HG02623 (cell line): ENCODE data around the gene MAML3.

ENCODE experiments used
- ATAC-seq: cut with Tn5 transposase; IDR thresholded peaks from one replicate; pipeline ENCODE4 v1.9.1; 2021; ENCODE audit warnings: moderate library complexity; ENCODE audit not compliant: unreplicated experiment

The MAML3 gene

GRCh38 chr4:140127422-140127821, 26.6 kb downstream of the MAML3 start:
- ATAC-seq, result no peak

- ATAC-seq, result no peak
Observed at GRCh38 chr4:140126261-140126660, 27.7 kb downstream of the MAML3 start.

- ATAC-seq, result no peak
Observed at GRCh38 chr4:140125374-140125773, 28.6 kb downstream of the MAML3 start.

- no peak for ATAC-seq
Observed at GRCh38 chr4:140123666-140124377, 30.2 kb downstream of the MAML3 start.

- no peak for ATAC-seq
Observed at GRCh38 chr4:140122891-140123290, 31.1 kb downstream of the MAML3 start.

GRCh38 chr4:140121646-140122045, 32.3 kb downstream of the MAML3 start:
- no peak for ATAC-seq

GRCh38 chr4:140118931-140119640, 34.9 kb downstream of the MAML3 start:
- no peak for ATAC-seq

- ATAC-seq, result no peak
Observed at GRCh38 chr4:140117947-140118346, 36.0 kb downstream of the MAML3 start.

GRCh38 chr4:140116442-140117104, 37.4 kb downstream of the MAML3 start:
- no peak for ATAC-seq

GRCh38 chr4:140115140-140115539, 38.8 kb downstream of the MAML3 start:
- ATAC-seq, result no peak

GRCh38 chr4:140113653-140114052, 40.3 kb downstream of the MAML3 start:
- ATAC-seq, result no peak

GRCh38 chr4:140112576-140112975, 41.4 kb downstream of the MAML3 start:
- ATAC-seq, result no peak

- no peak for ATAC-seq
Observed at GRCh38 chr4:140111256-140111655, 42.7 kb downstream of the MAML3 start.

GRCh38 chr4:140110542-140111215, 43.3 kb downstream of the MAML3 start:
- no peak for ATAC-seq

- no peak for ATAC-seq
Observed at GRCh38 chr4:140109737-140110136, 44.2 kb downstream of the MAML3 start.

- ATAC-seq, result no peak
Observed at GRCh38 chr4:140109292-140109691, 44.7 kb downstream of the MAML3 start.

GRCh38 chr4:140108713-140109230, 45.2 kb downstream of the MAML3 start:
- no peak for ATAC-seq

- ATAC-seq, result no peak
Observed at GRCh38 chr4:140108243-140108642, 45.7 kb downstream of the MAML3 start.

GRCh38 chr4:140106289-140106844, 47.6 kb downstream of the MAML3 start:
- no peak for ATAC-seq

GRCh38 chr4:140105436-140105835, 48.5 kb downstream of the MAML3 start:
- ATAC-seq, result no peak

GRCh38 chr4:140103676-140104075, 50.3 kb downstream of the MAML3 start:
- peak; percentile 84 for ATAC-seq
